K562 (cell line): ENCODE results near the gene ATP10B. TPM values are rescaled to one million over a fixed set of nuclear protein-coding genes. Genes with fewer than 3 reads are reported as not detected.

Experiments used
- ATAC-seq: fragments of 200-7000 bp; cut with Tn5 transposase; 3 replicates; pipeline ENCODE4 v1.9.1; 2020; ENCODE audit warnings: moderate library complexity
- BruUV-seq: library from RNA; stranded (reverse); fragments of 400-500 nt; replicated peaks from 2 replicates; lab custom pipeline; 2021; lab: Mats Ljungman, UMichigan
- CTCF ChIA-PET: fragments of 300-600 bp; formaldehyde crosslinking; extraction: SDS; loops from one replicate; lab custom pipeline; 2021; ENCODE audit warnings: low intra/inter-chr PET ratio; lab: Yijun Ruan, JAX
- POLR2A ChIA-PET: fragments of 300-600, 350-650 bp; sonication (Branson Sonifier 250); formaldehyde crosslinking; extraction: SDS; loops from one replicate; lab custom pipeline; 2021; ENCODE audit warnings: antibody characterized with exemption, inconsistent platforms; lab: Yijun Ruan, JAX
- DNase-seq, 4 experiments: peaks; one replicate each; pipeline versions ENCODE4 v3.0.0 to v3.0.0-alpha.2; 2011 to 2018; ENCODE audit warnings: low spot score in 3 of 4, mixed read lengths in 3 of 4; ENCODE audit errors: extremely low read depth in 1 of 4
- FAIRE-seq: peaks from 2 replicates; lab custom pipeline; 2011; peaks lifted over from hg19 to GRCh38; lab: Jason Lieb, UNC
- H2AFZ ChIP-seq: 2 replicates; pipeline ENCODE4 v1.6.0; 2011; ENCODE audit warnings: low read depth, low read length, control low read depth, inconsistent platforms
- H3K27ac ChIP-seq: fragments of 200-600 bp; 3 replicates; pipeline ENCODE4 v1.8.0; 2011; ENCODE audit warnings: low read depth, mild to moderate bottlenecking, control low read depth, inconsistent platforms, low read length, moderate library complexity, mixed read lengths; ENCODE audit errors: extremely low read depth
- H3K27me3 ChIP-seq, 2 experiments: fragments of 300-600 bp in 1 of 2; 2 replicates in 1 of 2; 3 replicates in 1 of 2; pipeline versions ENCODE4 v1.6.0 to v1.8.0; 2011; ENCODE audit warnings: inconsistent platforms in 2 of 2, low read length in 2 of 2, mild to moderate bottlenecking in 1 of 2, mixed read lengths in 1 of 2, moderate library complexity in 1 of 2; ENCODE audit not compliant: control insufficient read depth in 2 of 2, insufficient read depth in 2 of 2
- H3K36me3 ChIP-seq: fragments of 300-600 bp; 3 replicates; pipeline ENCODE4 v1.8.0; 2011; ENCODE audit warnings: mild to moderate bottlenecking, low read length, inconsistent platforms; ENCODE audit not compliant: control insufficient read depth, insufficient read depth
- H3K4me1 ChIP-seq, 2 experiments: fragments of 200-600 bp in 1 of 2; replicated peaks in 1 of 2; 2 replicates in 1 of 2; 3 replicates in 1 of 2; pipeline versions ENCODE4 v1.5.1 to v1.8.0; 2011; ENCODE audit warnings: inconsistent platforms in 2 of 2, low read length in 2 of 2, mild to moderate bottlenecking in 1 of 2, mixed read lengths in 1 of 2, moderate library complexity in 1 of 2; ENCODE audit not compliant: control insufficient read depth in 2 of 2, insufficient read depth in 2 of 2
- H3K4me2 ChIP-seq: 2 replicates; pipeline ENCODE4 v1.6.1; 2011; ENCODE audit warnings: low read length, control low read depth, inconsistent platforms, mixed read lengths; ENCODE audit not compliant: insufficient read depth
- H3K4me3 ChIP-seq: fragments of 200-600 bp; sonication (generic), shearing (Covaris generic); 2 replicates; pipeline ENCODE4 v1.5.1; 2016; ENCODE audit warnings: control low read depth, inconsistent platforms
- H3K79me2 ChIP-seq: fragments of 200-600 bp; 3 replicates; pipeline ENCODE4 v1.8.0; 2011; ENCODE audit warnings: low read length, inconsistent platforms; ENCODE audit not compliant: control insufficient read depth, insufficient read depth
- H3K9ac ChIP-seq, 2 experiments: 2 replicates each; pipeline versions ENCODE4 v1.6.0 to v1.6.1; 2011; ENCODE audit warnings: low read depth in 2 of 2, low read length in 2 of 2, control low read depth in 1 of 2, inconsistent platforms in 1 of 2, mild to moderate bottlenecking in 1 of 2, mixed read lengths in 1 of 2; ENCODE audit not compliant: insufficient read depth in 1 of 2
- H3K9me1 ChIP-seq: one replicate; pipeline ENCODE4 v1.6.0; 2011; ENCODE audit warnings: inconsistent platforms, mild to moderate bottlenecking, low read length, moderate library complexity; ENCODE audit not compliant: control insufficient read depth, insufficient read depth
- H3K9me3 ChIP-seq: replicated peaks from 2 replicates; pipeline ENCODE4 v1.5.1; 2011; ENCODE audit warnings: low read depth, low read length, inconsistent platforms; ENCODE audit not compliant: control insufficient read depth, insufficient read depth
- H4K20me1 ChIP-seq: replicated peaks from 2 replicates; pipeline ENCODE4 v1.6.1; 2011; ENCODE audit warnings: low read length, inconsistent platforms, mixed read lengths; ENCODE audit not compliant: control insufficient read depth, insufficient read depth
- ELF4 ChIP-seq: fragments of 450-650 bp; formaldehyde crosslinking; IDR thresholded peaks from 2 replicates; pipeline ENCODE4 v1.4.0; 2022; ENCODE audit warnings: missing genetic modification characterization
- EP400 ChIP-seq: fragments of 450-650 bp; IDR thresholded peaks from 2 replicates; pipeline ENCODE4 v1.6.1; 2017; ENCODE audit warnings: antibody characterized with exemption, mild to moderate bottlenecking, moderate library complexity
- HDAC8 ChIP-seq: fragments of 450-650 bp; IDR thresholded peaks from 2 replicates; pipeline ENCODE4 v1.6.1; 2016; ENCODE audit warnings: mild to moderate bottlenecking, missing genetic modification characterization, moderate library complexity, missing compliant biosample characterization
- NFIC ChIP-seq: fragments of 450-650 bp; IDR thresholded peaks from 2 replicates; pipeline ENCODE4 v1.6.1; 2017; ENCODE audit warnings: mild to moderate bottlenecking, inconsistent platforms
- NR2C1 ChIP-seq, 2 experiments: fragments of 450-650 bp; IDR thresholded peaks; 2 replicates each; pipeline ENCODE4 v1.6.1; 2017; ENCODE audit warnings: mild to moderate bottlenecking in 2 of 2, antibody characterized with exemption in 1 of 2, inconsistent platforms in 1 of 2, missing compliant biosample characterization in 1 of 2, missing genetic modification characterization in 1 of 2
- PHTF2 ChIP-seq: fragments of 250-450 bp; sonication (Bioruptor Pico); IDR thresholded peaks from 2 replicates; pipeline ENCODE4 v1.5.0; 2021; ENCODE audit warnings: mild to moderate bottlenecking
- RB1 ChIP-seq: fragments of 450-650 bp; IDR thresholded peaks from 2 replicates; pipeline ENCODE4 v1.6.1; 2017; ENCODE audit warnings: low read depth, mild to moderate bottlenecking
- RUNX1 ChIP-seq: sonication (generic); IDR thresholded peaks from 2 replicates; pipeline ENCODE4 v1.6.1; 2016; ENCODE audit warnings: antibody characterized with exemption, low read depth
- SREBF1 ChIP-seq: fragments of 150-350 bp; IDR thresholded peaks from 2 replicates; pipeline ENCODE4 v1.6.1; 2014; ENCODE audit warnings: antibody characterized with exemption, low read depth, low read length, borderline replicate concordance
- ZBTB1 ChIP-seq: sonication (generic); formaldehyde crosslinking; IDR thresholded peaks from 2 replicates; pipeline ENCODE4 v1.8.1; 2023; ENCODE audit warnings: missing genetic modification reagents, low read depth, mild to moderate bottlenecking, borderline replicate concordance
- ZC3H4 ChIP-seq: sonication (generic); formaldehyde crosslinking; IDR thresholded peaks from 2 replicates; pipeline ENCODE4 v1.9.0; 2021; ENCODE audit warnings: missing genetic modification reagents, borderline replicate concordance
- ZKSCAN1 ChIP-seq: fragments of 150-350 bp; IDR thresholded peaks from 2 replicates; pipeline ENCODE4 v1.6.1; 2016; ENCODE audit warnings: low read depth, low read length
- WGBS: fragments of 100-300 bp; shearing (Covaris generic); methylation state at CpG from one replicate; pipeline ENCODE4 v1.1.6; 2016; ENCODE audit warnings: low coverage, mixed read lengths; ENCODE audit not compliant: insufficient coverage; ENCODE audit errors: missing lambda C conversion rate; 5-methylcytosine and 5-hydroxymethylcytosine counted together
- in situ Hi-C: fragments of 300-500 bp; cut with MboI; formaldehyde crosslinking; loops from 4 replicates; pipeline ENCODE4 v1.15.0; 2018; ENCODE audit warnings: inconsistent platforms, mixed read lengths
- intact Hi-C: fragments of 100-400 bp; cut with micrococcal nuclease; formaldehyde crosslinking; loops from 2 replicates; pipeline ENCODE4 v1.14.2; 2022
- polyA plus RNA-seq, 8 experiments: library from polyadenylated mRNA; depleted of rRNA in 4 of 8; stranded (reverse) in 5 of 8; unstranded in 3 of 8; fragments of >200 nt; fragmentation: Nextera tagmentation in 2 of 8; fragmentation: Illumina TruSeq in 1 of 8; extraction: Ambion mirVana in 2 of 8; extraction: Trizol in 1 of 8; gene quantifications; 2 replicates each; pipeline versions ENCODE4 v1.2.1 to v1.2.3, GENCODE V29; 2011 to 2014; ENCODE audit warnings: inconsistent platforms in 1 of 8, missing spikeins in 1 of 8
- total RNA-seq, 7 experiments: library from RNA; depleted of rRNA in 6 of 7; stranded (reverse); fragments of >200 nt in 6 of 7; fragmentation: Illumina TruSeq in 2 of 7; extraction: Trizol in 2 of 7; gene quantifications; 2 replicates each; pipeline versions ENCODE4 v1.2.1 to v1.2.3, GENCODE V29; 2011 to 2021; ENCODE audit warnings: low replicate concordance in 1 of 7
- TF ChIP-seq, protein P1 (sequence below): fragments of 450-650 bp; conservative IDR thresholded peaks from 2 replicates; pipeline ENCODE4 v1.6.1; 2016; ENCODE audit warnings: missing genetic modification characterization, low read depth, mild to moderate bottlenecking, missing compliant biosample characterization, moderate library complexity
- TF ChIP-seq, protein P2 (sequence below): fragments of 250-450 bp; sonication (Bioruptor Pico); IDR thresholded peaks from 2 replicates; pipeline ENCODE4 v1.4.0; 2020
- TF ChIP-seq, protein P3 (sequence below): sonication (generic); formaldehyde crosslinking; IDR thresholded peaks from 2 replicates; pipeline ENCODE4 v1.4.0; 2020; ENCODE audit warnings: mild to moderate bottlenecking, missing genetic modification reagents

The ATP10B gene
- total and polyA plus RNA-seq, 9 of the 15 experiments (the other 6 are each of a cell fraction or from before 2014, with no cell fraction given) = 0.04 TPM; not detected in 8

DNA sequence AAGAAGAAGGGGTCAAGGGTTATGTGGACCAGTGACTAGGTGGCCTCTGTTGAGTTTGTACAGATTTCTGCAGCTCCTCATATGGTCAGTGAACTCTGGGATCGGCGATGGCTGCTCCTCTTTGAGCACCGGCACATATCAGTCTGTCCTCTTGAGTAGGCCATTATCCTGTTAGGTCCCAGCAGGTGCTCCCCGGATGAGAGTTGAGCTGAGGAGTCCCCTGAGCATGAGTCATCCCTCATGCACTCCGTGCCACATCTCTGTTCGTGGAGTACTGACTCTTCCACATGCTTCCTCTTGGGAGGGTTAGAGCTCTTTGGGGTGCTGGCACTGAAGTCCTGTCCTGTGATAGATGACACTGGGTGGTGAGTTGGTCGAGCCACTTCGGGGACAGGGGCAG, 286.6 kb downstream of the ATP10B start:
- H2AFZ ChIP-seq = no peak overlapping the region
- H3K27me3 ChIP-seq = no peaks in the 10 kb centered on the region
- 0% methylated on average over 8 of the region's 8 CpGs for WGBS
- H4K20me1 ChIP-seq = no peaks in the 10 kb centered on the region
- H3K9ac ChIP-seq = no peak overlapping the region
- intact Hi-C loops = no loop called here
- no peak for FAIRE-seq
- CTCF ChIA-PET = no interaction called here
- H3K4me2 ChIP-seq = no peak overlapping the region
- H3K4me3 ChIP-seq = no peak overlapping the region
- no peak for DNase-seq
- no peaks in the 10 kb centered on the region for H3K4me1 ChIP-seq
- in situ Hi-C loops = no loop called here
- no peaks in the 10 kb centered on the region for H3K36me3 ChIP-seq
- H3K27ac ChIP-seq = no peak overlapping the region
- no peak for TF ChIP-seq PHTF2 (CRISPR knock-in tag)
- TF ChIP-seq HDAC8 (tag) = no peak
- no peak for TF ChIP-seq NR2C1 (IDR thresholded peaks at IDR 0.05)
- TF ChIP-seq NR2C1 (tag; IDR thresholded peaks at IDR 0.05) = no peak
- TF ChIP-seq RB1 = no peak
- TF ChIP-seq, protein P1, sequence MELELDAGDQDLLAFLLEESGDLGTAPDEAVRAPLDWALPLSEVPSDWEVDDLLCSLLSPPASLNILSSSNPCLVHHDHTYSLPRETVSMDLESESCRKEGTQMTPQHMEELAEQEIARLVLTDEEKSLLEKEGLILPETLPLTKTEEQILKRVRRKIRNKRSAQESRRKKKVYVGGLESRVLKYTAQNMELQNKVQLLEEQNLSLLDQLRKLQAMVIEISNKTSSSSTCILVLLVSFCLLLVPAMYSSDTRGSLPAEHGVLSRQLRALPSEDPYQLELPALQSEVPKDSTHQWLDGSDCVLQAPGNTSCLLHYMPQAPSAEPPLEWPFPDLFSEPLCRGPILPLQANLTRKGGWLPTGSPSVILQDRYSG (tag) = no peak
- TF ChIP-seq, protein P2, sequence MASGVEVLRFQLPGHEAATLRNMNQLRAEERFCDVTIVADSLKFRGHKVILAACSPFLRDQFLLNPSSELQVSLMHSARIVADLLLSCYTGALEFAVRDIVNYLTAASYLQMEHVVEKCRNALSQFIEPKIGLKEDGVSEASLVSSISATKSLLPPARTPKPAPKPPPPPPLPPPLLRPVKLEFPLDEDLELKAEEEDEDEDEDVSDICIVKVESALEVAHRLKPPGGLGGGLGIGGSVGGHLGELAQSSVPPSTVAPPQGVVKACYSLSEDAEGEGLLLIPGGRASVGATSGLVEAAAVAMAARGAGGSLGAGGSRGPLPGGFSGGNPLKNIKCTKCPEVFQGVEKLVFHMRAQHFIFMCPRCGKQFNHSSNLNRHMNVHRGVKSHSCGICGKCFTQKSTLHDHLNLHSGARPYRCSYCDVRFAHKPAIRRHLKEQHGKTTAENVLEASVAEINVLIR (CRISPR knock-in tag) = no peak
- TF ChIP-seq RUNX1 = no peak
- TF ChIP-seq EP400 = no peak
- TF ChIP-seq ZKSCAN1 = no peak
- TF ChIP-seq ZC3H4 (CRISPR knock-in tag) = no peak
- no peak for TF ChIP-seq ELF4 (CRISPR knock-in tag)
- no peak for TF ChIP-seq ZBTB1
- TF ChIP-seq, protein P3, sequence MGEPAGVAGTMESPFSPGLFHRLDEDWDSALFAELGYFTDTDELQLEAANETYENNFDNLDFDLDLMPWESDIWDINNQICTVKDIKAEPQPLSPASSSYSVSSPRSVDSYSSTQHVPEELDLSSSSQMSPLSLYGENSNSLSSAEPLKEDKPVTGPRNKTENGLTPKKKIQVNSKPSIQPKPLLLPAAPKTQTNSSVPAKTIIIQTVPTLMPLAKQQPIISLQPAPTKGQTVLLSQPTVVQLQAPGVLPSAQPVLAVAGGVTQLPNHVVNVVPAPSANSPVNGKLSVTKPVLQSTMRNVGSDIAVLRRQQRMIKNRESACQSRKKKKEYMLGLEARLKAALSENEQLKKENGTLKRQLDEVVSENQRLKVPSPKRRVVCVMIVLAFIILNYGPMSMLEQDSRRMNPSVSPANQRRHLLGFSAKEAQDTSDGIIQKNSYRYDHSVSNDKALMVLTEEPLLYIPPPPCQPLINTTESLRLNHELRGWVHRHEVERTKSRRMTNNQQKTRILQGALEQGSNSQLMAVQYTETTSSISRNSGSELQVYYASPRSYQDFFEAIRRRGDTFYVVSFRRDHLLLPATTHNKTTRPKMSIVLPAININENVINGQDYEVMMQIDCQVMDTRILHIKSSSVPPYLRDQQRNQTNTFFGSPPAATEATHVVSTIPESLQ (CRISPR knock-in tag) = no peak
- no peak for TF ChIP-seq NFIC
- no peak for TF ChIP-seq SREBF1
- ATAC-seq = no peak
- H3K79me2 ChIP-seq = no peaks in the 10 kb centered on the region
- POLR2A ChIA-PET = no interaction called here
- no peaks in the 10 kb centered on the region for H3K9me3 ChIP-seq
- no TSS peak for BruUV-seq
- no peaks in the 10 kb centered on the region for H3K9me1 ChIP-seq
